Stimulated activated CD8-positive, alpha-beta memory T cell treated with anti-CD3 and anti-CD28 coated beads, Interleukin-4, amount 100 ng/mL, for 1 hour (primary cell): ENCODE results near the gene CES5A.
"Not testable (repeated sequence)": the region's sequence is repeated elsewhere in the genome, so short reads cannot be mapped to it uniquely, and the experiment has no call there.

Source experiments
- DNase-seq, 2 donors: peaks; one replicate each; pipeline ENCODE4 v3.0.0-alpha.2; 2020; ENCODE audit warnings: low read depth in 2 of 2, low spot score in 1 of 2

Gene CES5A, protein sequence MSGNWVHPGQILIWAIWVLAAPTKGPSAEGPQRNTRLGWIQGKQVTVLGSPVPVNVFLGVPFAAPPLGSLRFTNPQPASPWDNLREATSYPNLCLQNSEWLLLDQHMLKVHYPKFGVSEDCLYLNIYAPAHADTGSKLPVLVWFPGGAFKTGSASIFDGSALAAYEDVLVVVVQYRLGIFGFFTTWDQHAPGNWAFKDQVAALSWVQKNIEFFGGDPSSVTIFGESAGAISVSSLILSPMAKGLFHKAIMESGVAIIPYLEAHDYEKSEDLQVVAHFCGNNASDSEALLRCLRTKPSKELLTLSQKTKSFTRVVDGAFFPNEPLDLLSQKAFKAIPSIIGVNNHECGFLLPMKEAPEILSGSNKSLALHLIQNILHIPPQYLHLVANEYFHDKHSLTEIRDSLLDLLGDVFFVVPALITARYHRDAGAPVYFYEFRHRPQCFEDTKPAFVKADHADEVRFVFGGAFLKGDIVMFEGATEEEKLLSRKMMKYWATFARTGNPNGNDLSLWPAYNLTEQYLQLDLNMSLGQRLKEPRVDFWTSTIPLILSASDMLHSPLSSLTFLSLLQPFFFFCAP

DNA sequence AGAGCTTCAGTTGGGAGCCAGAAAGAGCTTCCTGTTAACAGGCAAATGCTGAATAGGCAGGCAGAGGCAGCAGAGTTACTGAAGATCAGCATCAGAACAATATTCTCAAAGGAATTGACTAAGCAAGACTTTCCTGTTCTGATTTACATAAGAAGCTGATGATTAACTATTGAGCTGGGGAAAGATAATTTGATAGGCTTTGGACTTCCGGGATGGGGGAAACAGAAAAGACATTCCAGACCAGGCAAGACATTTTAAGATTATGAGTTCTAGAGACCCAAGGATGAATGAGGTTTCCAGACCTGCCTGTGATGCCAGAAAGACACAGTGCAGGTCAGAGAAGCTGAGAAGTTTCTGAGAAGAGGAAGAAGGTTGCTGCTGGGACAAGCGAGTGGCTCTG is at the start of gene CES5A:
Gene CES5A, minus strand, starts transcription at position 101 of the 400 bp plus-strand sequence. CDS start 152 bp downstream, outside the sequence.
- DNase-seq: no peak

DNA sequence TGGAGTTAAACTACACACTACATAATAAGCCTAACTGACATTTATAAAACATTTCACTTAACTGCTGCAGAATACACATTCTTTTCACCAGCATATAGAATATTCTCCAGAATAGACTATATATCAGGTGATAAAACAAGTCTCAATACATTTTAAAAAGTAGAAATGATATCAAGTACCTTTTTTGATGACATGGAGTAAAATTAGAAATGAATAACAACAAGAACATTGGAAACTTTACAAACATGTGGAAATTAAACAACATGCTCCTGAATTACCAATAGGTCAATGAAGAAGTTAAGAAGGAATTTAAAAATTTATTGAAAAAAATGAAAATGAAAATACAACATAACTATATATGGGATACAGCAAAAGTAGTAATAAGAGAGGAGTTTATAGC is 47.5 kb upstream of the CES5A start:
- no peak for DNase-seq

DNA sequence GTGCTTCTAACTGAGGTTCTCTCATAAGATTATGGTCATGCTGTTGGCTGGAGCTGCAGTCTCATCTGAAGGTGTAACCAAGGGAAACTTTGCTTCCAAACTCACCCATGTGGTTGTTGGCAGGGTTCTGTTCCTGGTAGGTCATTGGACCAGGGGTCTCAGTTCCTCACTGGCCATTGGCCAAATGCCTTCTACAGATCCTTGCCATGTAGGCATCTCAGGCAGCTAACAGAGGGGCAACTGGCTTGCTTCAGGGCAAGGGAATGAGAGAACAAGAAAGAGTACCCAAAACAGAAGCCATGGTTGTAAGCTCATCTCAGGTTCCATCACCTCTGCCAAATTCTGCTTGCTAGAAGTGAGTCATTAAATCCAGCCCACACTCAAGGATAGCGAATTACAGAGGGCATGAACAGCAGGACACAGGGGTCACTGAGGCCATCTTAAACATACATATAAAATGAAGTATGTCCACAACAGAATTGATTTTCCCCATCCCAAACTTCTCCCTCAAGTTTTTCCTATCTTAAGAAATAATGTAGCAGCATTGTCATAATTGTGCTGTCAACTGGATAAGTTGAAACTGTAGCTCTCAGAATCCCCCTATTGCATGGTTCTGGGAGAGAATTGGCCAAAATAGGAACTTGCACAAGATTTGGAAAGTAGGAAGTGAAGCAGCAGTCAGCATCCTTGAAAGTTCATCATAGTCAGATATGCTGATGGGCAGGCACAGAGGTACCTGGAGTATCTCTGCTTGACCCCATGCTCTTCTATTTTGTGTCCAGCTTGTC is 42.4 kb upstream of the CES5A start:
- DNase-seq: no peak

DNA sequence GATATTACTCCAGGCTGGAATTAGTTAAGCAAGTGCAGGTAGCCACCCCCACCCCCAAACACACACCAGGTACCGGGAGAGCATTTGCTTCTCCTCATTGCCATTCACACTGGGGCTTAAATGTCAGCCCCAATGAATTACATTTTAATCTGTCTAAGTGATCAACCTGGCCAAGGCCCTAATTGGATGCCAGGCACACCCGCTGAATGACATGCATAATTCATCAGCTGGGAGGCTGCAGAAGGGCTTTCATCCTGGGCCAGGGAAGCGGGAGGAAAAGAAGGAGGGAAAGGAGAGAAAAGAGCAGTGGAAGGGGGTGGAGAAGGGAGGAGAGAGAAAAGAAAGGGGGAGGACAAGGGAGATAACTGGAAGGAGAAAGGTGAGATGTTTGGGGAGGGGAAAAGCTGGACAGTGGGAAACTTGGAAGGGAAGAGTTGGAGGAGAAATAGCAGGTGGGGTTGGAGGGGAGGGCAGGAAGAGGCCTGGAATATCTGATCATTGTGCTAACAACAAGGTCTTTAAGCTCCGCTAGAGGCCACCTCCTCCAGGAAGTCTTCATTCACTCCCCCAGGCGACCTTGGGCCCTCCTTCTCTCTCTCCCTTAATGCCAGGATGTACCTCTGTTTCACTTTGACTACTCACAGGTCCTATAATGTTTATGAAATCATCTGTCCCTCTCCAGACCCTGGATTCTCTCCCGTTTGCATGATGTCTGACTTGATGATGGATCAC is 40.1 kb upstream of the CES5A start:
- no peak for DNase-seq

DNA sequence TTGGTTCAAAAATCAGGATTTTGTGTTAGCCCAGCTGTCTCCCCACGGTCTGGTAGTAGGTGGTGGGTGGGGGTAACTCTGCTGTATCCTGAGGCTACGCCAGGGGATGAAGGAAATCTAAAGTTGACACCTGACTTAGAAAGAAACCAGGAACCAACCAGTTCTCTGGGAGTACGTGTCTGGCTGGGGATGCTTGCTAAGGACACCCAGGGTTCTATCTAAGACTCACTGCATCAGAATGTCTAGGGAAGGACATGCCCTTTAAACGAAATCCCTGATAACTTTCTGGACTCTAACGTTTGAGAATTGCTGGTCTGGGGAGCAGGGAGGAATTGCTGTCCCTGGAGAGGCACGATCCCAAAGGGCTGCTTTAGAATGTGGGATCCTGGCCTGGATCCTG is 39.2 kb upstream of the CES5A start:
- DNase-seq: no peak

DNA sequence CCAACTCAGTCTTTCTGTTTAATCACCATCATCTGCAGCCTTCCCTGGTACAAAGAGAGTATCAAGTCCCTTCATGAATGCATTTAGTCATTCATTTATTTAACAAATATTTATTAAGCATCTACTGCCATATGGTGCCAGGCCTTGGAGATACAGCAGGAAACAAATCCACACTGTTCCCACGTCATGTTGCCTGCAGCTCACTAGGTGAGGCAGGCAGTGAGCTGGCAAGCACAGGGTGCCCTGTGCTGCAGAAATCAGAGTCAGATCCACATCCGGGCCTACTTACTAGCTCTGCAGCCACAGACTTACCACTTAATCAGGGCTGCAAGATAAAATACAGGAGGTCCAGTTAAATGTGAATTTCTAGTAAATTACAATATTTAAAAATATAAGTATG is 38.5 kb upstream of the CES5A start:
- no peak for DNase-seq

DNA sequence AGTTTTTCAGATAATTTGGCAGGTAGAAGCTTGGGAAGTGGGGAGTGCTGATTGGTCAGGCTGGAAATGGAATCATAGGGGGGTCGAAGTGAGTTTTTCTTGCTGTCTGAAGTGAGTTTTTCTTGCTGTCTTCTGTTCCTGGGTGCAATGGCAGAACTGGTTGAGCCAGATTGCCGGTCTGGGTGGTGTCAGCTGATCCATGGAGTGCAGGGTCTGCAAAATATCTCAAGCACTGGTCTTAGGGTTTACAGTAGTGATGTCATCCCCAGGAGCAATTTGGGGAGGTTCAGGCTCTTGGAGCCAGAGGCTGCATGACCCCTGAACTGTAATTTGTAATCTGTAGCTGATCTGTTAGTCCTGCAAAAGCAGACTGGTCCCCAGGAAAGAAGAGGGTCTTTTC is 37.9 kb upstream of the CES5A start:
- DNase-seq: not testable (repeated sequence)

DNA sequence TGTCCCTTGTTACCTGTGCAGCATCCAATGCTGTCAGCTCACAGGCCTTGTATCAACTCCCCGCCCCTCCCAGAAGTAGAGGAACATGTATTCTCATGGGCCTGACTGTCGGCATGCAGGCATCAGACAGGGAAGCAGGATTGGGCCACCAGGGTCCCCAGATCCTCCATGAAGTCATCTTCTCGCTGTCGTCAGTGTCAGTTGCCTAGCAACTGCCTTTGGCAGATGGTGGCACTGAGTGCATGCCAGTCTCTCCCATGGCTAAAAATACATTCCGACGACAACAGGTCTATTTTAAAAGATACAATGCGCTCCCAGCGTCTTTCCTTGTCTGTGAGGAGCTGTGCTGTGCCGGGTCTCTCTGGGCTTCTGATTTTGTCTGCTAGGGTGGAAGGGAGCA is 36.8 kb upstream of the CES5A start:
- no peak for DNase-seq

DNA sequence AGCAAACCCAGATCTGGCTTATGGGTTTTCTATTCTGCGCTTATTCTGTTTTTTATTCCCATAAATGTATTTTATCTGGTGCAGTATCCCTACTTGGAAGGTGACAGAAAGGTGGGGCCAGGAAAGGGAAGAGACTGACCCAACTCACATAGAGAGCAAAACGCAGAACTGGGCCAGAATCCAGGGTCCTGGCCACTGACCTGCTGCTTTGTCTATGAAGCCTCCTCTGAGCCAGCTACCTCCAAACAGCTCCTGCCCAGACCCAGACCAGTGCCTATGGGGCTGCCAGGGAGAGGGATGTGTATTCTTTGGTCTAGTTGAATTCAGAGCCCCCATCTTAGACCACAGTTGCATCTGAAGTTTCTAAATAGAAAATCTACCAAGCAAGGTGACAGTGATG is 36.4 kb upstream of the CES5A start:
- no peak for DNase-seq

DNA sequence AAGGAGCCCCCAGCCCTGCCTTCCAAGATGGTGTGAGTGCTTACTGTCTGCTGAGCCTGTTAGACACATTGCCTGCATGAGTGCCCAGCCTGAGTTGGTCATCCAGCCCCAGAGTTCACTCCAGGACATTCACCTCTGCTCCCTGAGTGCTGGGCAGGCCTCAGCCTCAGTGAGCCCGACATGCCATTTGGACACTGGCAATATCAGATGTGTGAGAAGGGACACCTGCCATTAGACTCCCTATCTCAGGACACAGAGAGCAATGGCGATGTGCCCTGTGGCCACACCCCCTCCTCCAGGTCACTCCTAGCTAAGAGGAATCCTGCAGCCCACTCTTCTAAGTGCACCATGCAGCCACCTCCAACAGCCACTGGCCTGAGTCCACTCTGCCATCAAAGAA is 34.7 kb upstream of the CES5A start:
- no peak for DNase-seq

DNA sequence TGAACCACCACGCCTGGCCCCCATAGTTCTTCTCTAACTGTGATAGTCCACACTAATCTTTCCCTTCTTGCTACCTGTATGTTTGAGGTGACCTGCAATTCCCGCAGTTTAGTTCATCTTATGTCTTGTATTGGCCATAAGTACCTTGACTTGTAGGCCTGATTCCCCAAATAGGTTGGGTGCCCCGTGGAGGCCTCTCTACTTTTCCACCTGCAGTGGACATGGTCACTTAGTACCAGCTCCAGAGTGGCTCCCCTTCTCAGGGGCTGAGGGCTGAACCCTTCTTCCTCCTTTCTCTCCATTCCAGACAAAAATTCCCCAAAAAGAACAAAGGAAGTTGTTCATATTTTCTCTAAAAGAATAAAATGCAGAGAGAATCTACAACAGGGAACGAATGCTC is 33.5 kb upstream of the CES5A start:
- no peak for DNase-seq

DNA sequence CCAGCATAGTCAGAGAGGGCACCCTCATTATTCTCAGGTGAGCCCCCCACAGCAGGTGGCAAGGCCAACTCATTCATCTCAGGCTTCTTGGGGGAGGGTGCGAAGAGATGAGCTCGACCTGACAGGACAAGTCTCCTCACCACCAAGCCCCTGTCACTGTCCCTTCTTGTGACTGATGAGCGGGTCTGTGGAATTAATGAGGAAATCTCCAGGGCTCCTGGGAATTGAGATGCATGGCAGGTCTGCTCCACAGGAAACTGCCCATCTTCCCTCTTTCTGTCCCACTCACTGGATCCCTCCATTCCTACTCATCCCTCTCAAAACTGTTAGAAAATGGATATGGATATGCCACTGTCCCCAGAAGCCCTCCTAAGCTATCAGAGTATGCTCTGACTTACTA is 32.5 kb upstream of the CES5A start:
- DNase-seq: no peak

DNA sequence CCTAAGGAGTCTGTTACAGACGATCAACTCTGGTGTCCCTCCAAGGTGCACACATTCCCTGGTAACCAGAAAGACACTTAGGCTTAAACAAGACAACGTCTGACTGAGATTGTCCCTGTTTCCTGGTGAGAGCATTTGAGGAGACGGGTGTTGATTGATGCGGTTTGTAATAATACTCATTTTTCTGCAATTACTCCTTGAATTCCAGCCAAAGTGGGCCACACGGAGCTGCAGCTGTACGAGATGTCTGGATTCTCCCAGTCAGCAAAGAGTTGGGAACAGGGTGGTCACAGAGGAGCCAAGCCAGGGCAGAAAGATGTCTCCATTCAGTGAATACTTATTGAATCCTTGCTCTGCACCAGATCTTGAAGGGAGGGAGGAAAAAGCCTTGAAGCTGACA is 30.9 kb upstream of the CES5A start:
- no peak for DNase-seq

DNA sequence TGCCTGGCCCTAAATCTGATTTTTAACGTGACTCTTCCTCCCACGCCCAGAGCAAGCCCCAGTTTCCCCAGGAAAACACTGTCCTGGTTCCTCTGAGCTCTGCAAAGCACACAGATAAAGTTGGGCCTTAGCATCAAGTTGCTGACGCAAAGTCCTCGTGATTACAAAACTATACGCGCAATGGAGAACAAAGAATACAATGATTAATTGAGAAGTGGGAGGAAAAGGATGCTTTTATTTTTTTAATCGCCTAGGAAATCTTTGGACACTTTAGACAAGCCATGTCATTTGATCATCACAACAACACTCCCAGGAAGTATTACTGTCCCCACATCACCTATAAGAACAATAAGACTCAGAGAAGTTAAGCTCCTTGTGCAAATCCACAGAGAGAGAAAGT is 30.5 kb upstream of the CES5A start:
- no peak for DNase-seq

DNA sequence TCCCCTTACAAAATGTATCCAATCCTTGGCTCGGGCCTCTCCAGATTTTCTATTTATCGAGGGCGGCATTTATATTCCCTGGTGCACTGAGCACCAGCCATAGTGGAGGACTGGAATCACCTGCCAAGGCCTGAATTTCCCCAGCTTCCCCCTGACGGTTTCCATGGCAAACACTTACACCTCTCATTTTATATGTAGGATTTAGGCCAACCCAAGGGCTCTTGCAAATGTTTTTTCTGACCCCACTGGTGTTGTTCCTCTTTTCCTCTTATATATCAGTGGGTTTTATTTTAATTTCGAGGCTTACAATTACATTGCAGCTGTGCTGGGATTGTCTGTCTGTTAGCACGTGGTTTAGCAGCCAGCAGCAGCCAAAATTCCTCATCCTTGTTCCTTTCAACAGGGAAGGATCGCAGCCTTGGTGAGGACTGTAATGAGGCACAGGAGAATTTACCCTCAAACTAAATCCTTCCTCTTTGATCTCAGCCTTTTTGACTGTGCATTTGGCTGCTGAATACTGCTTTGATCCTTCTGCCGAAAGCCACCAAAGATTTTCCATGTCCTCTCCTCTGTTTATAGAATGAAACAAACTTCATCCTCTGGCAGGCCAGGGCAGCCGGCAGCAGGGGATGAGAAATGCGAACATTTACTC is 26.5 kb upstream of the CES5A start:
- DNase-seq: no peak

DNA sequence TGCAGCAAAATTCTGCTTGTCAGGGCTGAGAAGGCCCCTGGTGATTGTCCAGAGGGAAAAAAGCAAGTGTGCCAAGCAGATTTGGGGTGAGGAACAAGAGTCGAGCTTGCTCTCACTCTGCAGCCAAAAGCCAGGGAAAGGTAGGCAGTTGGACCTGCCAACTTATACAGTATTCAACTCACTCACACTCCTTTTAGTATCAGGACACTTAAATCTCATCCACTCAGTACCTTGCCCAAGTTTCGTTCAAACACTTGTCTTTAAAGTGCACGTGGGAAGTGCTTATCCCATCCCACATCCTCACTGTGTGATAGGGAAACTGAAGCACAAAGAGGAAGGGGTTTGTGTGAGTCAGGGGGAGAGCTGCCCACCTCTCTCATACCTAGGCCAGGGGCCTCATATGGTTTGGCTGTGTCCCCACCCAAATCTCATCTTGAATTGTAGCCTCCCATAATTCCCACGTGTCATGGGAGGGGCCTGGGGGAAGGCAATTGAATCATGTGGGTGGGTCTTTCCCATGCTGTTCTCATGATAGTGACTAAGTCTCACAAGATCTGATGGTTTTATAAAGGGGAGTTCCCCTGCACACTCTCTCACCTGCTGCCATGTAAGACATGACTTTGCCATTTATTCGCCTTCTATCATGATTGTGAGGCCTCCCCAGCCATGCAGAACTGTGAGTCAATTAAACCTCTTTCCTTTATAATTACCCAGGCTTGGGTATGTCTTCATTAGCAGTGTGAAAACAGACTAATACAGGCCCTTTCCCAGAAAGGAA is 25.6 kb upstream of the CES5A start:
- no peak for DNase-seq

DNA sequence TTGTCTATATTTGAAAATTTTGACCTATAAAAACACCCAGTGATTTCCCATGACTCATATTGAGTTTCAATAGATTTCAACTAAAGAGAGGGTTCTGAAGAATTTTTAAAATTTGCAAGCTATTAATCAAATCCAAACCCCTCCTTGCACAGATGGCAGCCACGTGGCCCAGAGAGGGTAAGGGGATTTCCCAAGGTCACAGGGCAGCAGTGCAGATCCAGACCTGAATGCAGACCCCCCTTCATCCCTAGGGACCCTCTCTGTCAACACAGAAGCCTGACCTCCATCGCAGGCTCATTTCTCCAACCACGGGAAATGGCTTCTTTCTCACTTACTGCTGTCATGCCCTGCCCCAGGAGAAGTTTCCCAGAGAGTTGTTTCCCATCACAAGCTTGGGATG is 24.7 kb upstream of the CES5A start:
- no peak for DNase-seq

DNA sequence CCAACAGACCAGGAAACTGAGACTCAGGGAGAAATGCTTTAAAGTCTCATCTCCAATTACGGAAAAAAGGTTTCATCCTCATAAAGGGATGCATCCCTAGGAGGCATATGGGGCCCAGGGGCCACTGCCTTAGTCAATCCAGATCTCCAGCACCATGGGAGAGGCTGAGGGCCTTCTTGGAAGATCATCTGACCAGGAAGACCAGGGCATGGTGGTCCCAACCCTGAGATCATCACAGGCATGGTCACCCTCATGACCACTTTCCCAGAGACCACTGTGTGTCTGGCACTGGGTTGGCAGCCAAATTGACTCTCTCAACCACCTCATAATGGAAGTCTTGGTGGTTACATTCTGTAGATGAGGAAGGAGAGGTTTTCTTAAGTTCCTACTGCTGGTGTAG is 23.4 kb upstream of the CES5A start:
- DNase-seq: no peak

DNA sequence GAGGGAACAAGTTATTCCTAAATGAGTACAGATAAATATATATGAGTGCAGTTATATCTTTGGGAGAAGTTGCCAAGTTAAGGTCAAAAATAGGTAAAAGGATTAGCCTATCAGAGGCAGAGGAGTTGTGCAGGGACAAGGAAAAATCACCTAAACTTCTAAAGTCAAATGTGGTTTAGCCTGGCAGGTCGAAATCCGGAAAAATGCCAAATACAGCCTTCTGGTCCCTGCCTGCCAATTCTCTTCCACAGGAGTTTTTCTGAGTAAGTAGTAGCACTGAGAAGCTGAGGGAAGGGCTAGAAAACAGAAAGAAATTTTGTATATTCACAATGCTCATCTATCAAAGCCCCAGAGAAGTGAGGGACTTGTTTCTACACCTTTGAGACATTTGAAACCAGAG is 17.6 kb upstream of the CES5A start:
- no peak for DNase-seq

DNA sequence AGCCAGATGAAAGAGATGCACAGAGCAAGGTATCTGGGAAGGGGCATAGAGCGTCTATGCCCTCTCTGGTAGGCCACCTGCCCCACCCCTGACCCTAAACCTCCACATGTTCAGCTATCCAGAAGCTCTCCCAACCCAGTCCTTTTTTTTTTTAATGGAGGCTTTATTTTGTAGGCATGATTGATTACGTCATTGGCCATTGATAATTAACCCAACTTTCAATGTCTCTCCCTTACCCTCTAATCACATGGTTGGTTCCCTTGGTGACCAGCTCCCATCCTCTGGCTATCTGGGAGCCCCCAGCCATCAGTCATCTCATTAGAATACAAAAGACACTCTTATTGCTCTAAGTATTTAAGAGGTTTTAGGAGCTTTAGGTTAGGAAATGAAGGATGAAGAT is 14.3 kb upstream of the CES5A start:
- DNase-seq: no peak
